ENCODE results near the gene EVA1B. TPM values are rescaled to one million over a fixed set of nuclear protein-coding genes. Genes with fewer than 3 reads are reported as not detected.

Gene EVA1B
- total RNA-seq, 1 experiment from 2014 or later: 12.4 TPM

DNA sequence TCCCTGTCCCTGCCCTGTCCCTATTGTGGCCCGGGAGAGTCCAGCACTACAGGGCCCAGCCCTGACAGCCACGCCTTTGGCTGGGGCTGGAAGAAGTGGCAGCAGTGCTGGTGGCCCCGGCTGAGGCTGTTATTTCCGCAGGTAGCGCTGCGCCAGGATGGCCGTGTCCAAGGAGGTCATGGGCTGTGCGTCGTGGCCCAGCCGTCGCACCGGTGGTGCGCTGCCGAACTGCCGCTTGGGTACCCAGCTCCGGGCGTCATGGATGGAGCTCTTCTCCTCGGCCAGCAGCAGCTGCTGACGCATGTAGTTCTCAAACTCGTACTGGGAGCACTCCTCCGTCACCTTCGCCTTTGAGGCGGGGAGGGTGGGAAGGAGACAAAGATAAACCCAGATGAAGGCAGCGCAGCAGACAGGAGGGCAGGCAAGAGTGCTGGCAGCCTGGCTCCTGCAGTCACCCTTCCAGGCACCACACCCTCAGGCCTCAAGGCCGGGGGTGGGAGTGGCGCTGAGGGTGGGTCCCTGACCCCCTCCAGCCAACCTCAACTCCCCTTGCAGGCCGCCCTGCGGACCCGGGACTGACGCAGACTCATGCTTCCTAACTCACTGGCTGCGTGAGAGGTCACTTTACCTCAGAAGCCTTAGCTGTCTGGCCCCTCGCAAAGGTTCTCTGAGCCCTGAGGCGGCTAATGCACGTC is 18.3 kb upstream of the EVA1B start:
- CTCF ChIA-PET: interaction anchor here (0.5 to 2.3 kb wide), 14 partner anchors 10 to 1466 kb away, joined by 3 to 21 read pairs (median 6); partner anchors contain the start of genes SH3D21, TRAPPC3 and YRDC

GRCh38 chr1:36339615-36340014 is 16.2 kb upstream of the EVA1B start:
- Histone ChIP-seq H3F3A (ENCODE audit: insufficient read depth, low read depth) (peaks cover 17% of the 10 kb centered on the region), H3K4me3 (no peak overlapping the region), H4K20me1 (ENCODE audit: insufficient read depth) (no peaks in the 10 kb centered on the region), H3K36me3 (ENCODE audit: low read depth) (peaks cover 5% of the 10 kb centered on the region; the same call in 1 of the 2 replicates), H2AFZ (no peak overlapping the region), H3K27me3 (ENCODE audit: insufficient read depth, low read depth) (no peaks in the 10 kb centered on the region), H3K9me3 (ENCODE audit: insufficient read depth, low read depth) (no peaks in the 10 kb centered on the region), H3K27ac (no peak overlapping the region), H3K4me1 (replicated peaks; ENCODE audit: insufficient read depth) (peaks cover 17% of the 10 kb centered on the region), H3K79me2 (ENCODE audit: low read depth) (no peaks in the 10 kb centered on the region), H3K4me2 (no peak overlapping the region), H3K9me2 (ENCODE audit: insufficient read depth) (no peaks in the 10 kb centered on the region)
- no peak for DNase-seq
- no peak for TF ChIP-seq CTCF (conservative IDR thresholded peaks at IDR 0.05)
- TF ChIP-seq EZH2 (IDR thresholded peaks at IDR 0.05; ENCODE audit: low read depth): no peak
- ChIA-PET POLR2A (ENCODE audit: unreplicated experiment) (no interaction called here), CTCF (no interaction called here)
- intact Hi-C loops (cut with micrococcal nuclease; ENCODE audit: unreplicated experiment): loop anchor here (5.0 kb wide), 2 partner anchors 213 to 838 kb away; no protein-coding TSS in a partner anchor
- no TSS peak for BruUV-seq (replicated peaks)

More for the DNA sequence above, 18.3 kb upstream of the EVA1B start:
- H3K79me2 ChIP-seq (ENCODE audit: low read depth): no peaks in the 10 kb centered on the region
- no peaks in the 10 kb centered on the region for H3K9me3 ChIP-seq (ENCODE audit: insufficient read depth, low read depth)
- H3K4me2 ChIP-seq: no peak overlapping the region
- no peaks in the 10 kb centered on the region for H3K27me3 ChIP-seq (ENCODE audit: insufficient read depth, low read depth)
- H3K9me2 ChIP-seq (ENCODE audit: insufficient read depth): no peaks in the 10 kb centered on the region
- no peak overlapping the region for H2AFZ ChIP-seq
- POLR2A ChIA-PET (ENCODE audit: unreplicated experiment): no interaction called here
- H3K4me1 ChIP-seq (replicated peaks; ENCODE audit: insufficient read depth): peaks cover 20% of the 10 kb centered on the region
- peaks cover 31% of the 10 kb centered on the region for H3F3A ChIP-seq (ENCODE audit: insufficient read depth, low read depth)
- peak overlapping the region; percentile 75; the same call in 1 of the 2 replicates for H3K27ac ChIP-seq
- H3K36me3 ChIP-seq (ENCODE audit: low read depth): peaks cover 5% of the 10 kb centered on the region; the same call in 1 of the 2 replicates
- no peak overlapping the region for H3K4me3 ChIP-seq
- intact Hi-C loops (cut with micrococcal nuclease; ENCODE audit: unreplicated experiment): loop anchor here (1.0 to 5.0 kb wide), 7 partner anchors 28 to 836 kb away; partner anchors contain the start of genes LSM10 and OSCP1
- H4K20me1 ChIP-seq (ENCODE audit: insufficient read depth): no peaks in the 10 kb centered on the region
- DNase-seq: no peak
- TF ChIP-seq CTCF (conservative IDR thresholded peaks at IDR 0.05): no peak
- no peak for TF ChIP-seq EZH2 (IDR thresholded peaks at IDR 0.05; ENCODE audit: low read depth)
- no TSS peak for BruUV-seq (replicated peaks)

GRCh38 chr1:36339215-36339614 is 15.8 kb upstream of the EVA1B start:
- Histone ChIP-seq H3K27ac (no peak overlapping the region), H2AFZ (no peak overlapping the region), H3K4me3 (no peak overlapping the region), H3F3A (ENCODE audit: insufficient read depth, low read depth) (peaks cover 13% of the 10 kb centered on the region), H3K9me3 (ENCODE audit: insufficient read depth, low read depth) (no peaks in the 10 kb centered on the region), H3K79me2 (ENCODE audit: low read depth) (no peaks in the 10 kb centered on the region), H3K36me3 (ENCODE audit: low read depth) (peaks cover 5% of the 10 kb centered on the region; the same call in 1 of the 2 replicates), H3K27me3 (ENCODE audit: insufficient read depth, low read depth) (no peaks in the 10 kb centered on the region), H3K4me1 (replicated peaks; ENCODE audit: insufficient read depth) (peaks cover 13% of the 10 kb centered on the region), H3K4me2 (no peak overlapping the region), H4K20me1 (ENCODE audit: insufficient read depth) (no peaks in the 10 kb centered on the region), H3K9me2 (ENCODE audit: insufficient read depth) (no peaks in the 10 kb centered on the region)
- POLR2A ChIA-PET (ENCODE audit: unreplicated experiment): no interaction called here
- intact Hi-C loops (cut with micrococcal nuclease; ENCODE audit: unreplicated experiment): no loop called here
- DNase-seq: no peak
- TF ChIP-seq CTCF (conservative IDR thresholded peaks at IDR 0.05): no peak
- TF ChIP-seq EZH2 (IDR thresholded peaks at IDR 0.05; ENCODE audit: low read depth): no peak
- BruUV-seq (replicated peaks): no TSS peak
- CTCF ChIA-PET: no interaction called here
